ENCODE results near the gene SPG11.
"Not testable (repeated sequence)": the region's sequence is repeated elsewhere in the genome, so short reads cannot be mapped to it uniquely, and the experiment has no call there.

The SPG11 gene

GRCh38 chr15:44560926-44561325, 102.5 kb downstream of the SPG11 start:
- H3K9me3 ChIP-seq (replicated peaks in 1 of 2; ENCODE audit: control insufficient read depth in 2 of 2, insufficient read depth in 1 of 2, low read depth in 1 of 2, low read length in 2 of 2) = peaks cover 13 to 28% of the 10 kb centered on the region in 2 donors
- not testable (repeated sequence) for H4K8ac ChIP-seq (ENCODE audit: low read depth, low read length); H2AK5ac ChIP-seq (ENCODE audit: low read depth, low read length); H3K4me1 ChIP-seq (ENCODE audit: control insufficient read depth in 2 of 2, insufficient read depth in 1 of 2, low read depth in 1 of 2, low read length in 2 of 2); H3K9ac ChIP-seq (ENCODE audit: low read depth, low read length, poor library complexity); H4K91ac ChIP-seq (ENCODE audit: low read depth, low read length, poor library complexity); H3K4ac ChIP-seq (ENCODE audit: low read length); H3K4me3 ChIP-seq (ENCODE audit: low read length in 2 of 2); H3K18ac ChIP-seq (ENCODE audit: low read length); H2BK120ac ChIP-seq (ENCODE audit: low read depth, low read length); H2BK12ac ChIP-seq (ENCODE audit: low read length); H3K27me3 ChIP-seq (ENCODE audit: control insufficient read depth in 3 of 3, insufficient read depth in 3 of 3, low read depth in 1 of 3, low read length in 3 of 3); H3K79me1 ChIP-seq (ENCODE audit: low read depth, low read length); H3K14ac ChIP-seq (ENCODE audit: low read length); H3K23ac ChIP-seq (ENCODE audit: low read depth, low read length, poor library complexity); H2BK15ac ChIP-seq (ENCODE audit: low read length); DNase-seq (ENCODE audit: low spot score); H2BK5ac ChIP-seq (ENCODE audit: low read length); H3K4me2 ChIP-seq (ENCODE audit: insufficient read depth, low read length, poor library complexity, severe bottlenecking); H2AFZ ChIP-seq (ENCODE audit: low read length); H3K27ac ChIP-seq (replicated peaks; ENCODE audit: low read length)
- peaks cover 40 to 96% of the 10 kb centered on the region in 2 donors for H3K36me3 ChIP-seq (replicated peaks in 1 of 2; ENCODE audit: control insufficient read depth in 2 of 2, insufficient read depth in 2 of 2, low read length in 2 of 2)

GRCh38 chr15:44554934-44555723, 108.3 kb downstream of the SPG11 start:
- no peak overlapping the region for H4K91ac ChIP-seq (ENCODE audit: low read depth, low read length, poor library complexity)
- no peak overlapping the region for H2BK12ac ChIP-seq (ENCODE audit: low read length)
- no peak overlapping the region for H3K4ac ChIP-seq (ENCODE audit: low read length)
- DNase-seq (ENCODE audit: low spot score) = no peak
- H3K36me3 ChIP-seq (replicated peaks in 1 of 2; ENCODE audit: control insufficient read depth in 2 of 2, insufficient read depth in 2 of 2, low read length in 2 of 2) = peaks cover 17 to 93% of the 10 kb centered on the region in 2 donors
- no peak overlapping the region for H2AK5ac ChIP-seq (ENCODE audit: low read depth, low read length)
- H3K4me3 ChIP-seq (ENCODE audit: low read length in 2 of 2) = no peak overlapping the region
- no peak overlapping the region for H2BK15ac ChIP-seq (ENCODE audit: low read length)
- no peak overlapping the region for H3K27ac ChIP-seq (replicated peaks; ENCODE audit: low read length)
- no peak overlapping the region for H3K4me2 ChIP-seq (ENCODE audit: insufficient read depth, low read length, poor library complexity, severe bottlenecking)
- H4K8ac ChIP-seq (ENCODE audit: low read depth, low read length) = no peak overlapping the region
- H3K27me3 ChIP-seq (ENCODE audit: control insufficient read depth in 3 of 3, insufficient read depth in 3 of 3, low read depth in 1 of 3, low read length in 3 of 3) = no peaks in the 10 kb centered on the region
- no CpG with 5 or more reads among the region's 4 CpGs for WGBS, 2 donors (ENCODE audit: extremely low coverage in 2 of 2, insufficient read length in 2 of 2, insufficient replicate concordance in 1 of 2)
- H2AFZ ChIP-seq (ENCODE audit: low read length) = no peak overlapping the region
- no peak overlapping the region for H3K18ac ChIP-seq (ENCODE audit: low read length)
- H3K9ac ChIP-seq (ENCODE audit: low read depth, low read length, poor library complexity) = no peak overlapping the region
- H3K79me1 ChIP-seq (ENCODE audit: low read depth, low read length) = no peaks in the 10 kb centered on the region
- no peaks in the 10 kb centered on the region for H3K9me3 ChIP-seq (replicated peaks in 1 of 2; ENCODE audit: control insufficient read depth in 2 of 2, insufficient read depth in 1 of 2, low read depth in 1 of 2, low read length in 2 of 2)
- no peak overlapping the region for H2BK120ac ChIP-seq (ENCODE audit: low read depth, low read length)
- H3K23ac ChIP-seq (ENCODE audit: low read depth, low read length, poor library complexity) = no peak overlapping the region
- no peak overlapping the region for H2BK5ac ChIP-seq (ENCODE audit: low read length)
- H3K4me1 ChIP-seq (ENCODE audit: control insufficient read depth in 2 of 2, insufficient read depth in 1 of 2, low read depth in 1 of 2, low read length in 2 of 2) = no peaks in the 10 kb centered on the region
- H3K14ac ChIP-seq (ENCODE audit: low read length) = no peak overlapping the region

- Histone ChIP-seq H3K4me3 (ENCODE audit: low read length in 2 of 2) (no peak overlapping the region), H3K79me1 (ENCODE audit: low read depth, low read length) (no peaks in the 10 kb centered on the region), H2AFZ (ENCODE audit: low read length) (no peak overlapping the region), H3K4ac (ENCODE audit: low read length) (no peak overlapping the region), H4K8ac (ENCODE audit: low read depth, low read length) (no peak overlapping the region), H4K91ac (ENCODE audit: low read depth, low read length, poor library complexity) (no peak overlapping the region), H3K23ac (ENCODE audit: low read depth, low read length, poor library complexity) (no peak overlapping the region), H3K18ac (ENCODE audit: low read length) (no peak overlapping the region), H3K4me1 (ENCODE audit: control insufficient read depth in 2 of 2, insufficient read depth in 1 of 2, low read depth in 1 of 2, low read length in 2 of 2) (no peaks in the 10 kb centered on the region), H3K4me2 (ENCODE audit: insufficient read depth, low read length, poor library complexity, severe bottlenecking) (no peak overlapping the region), H3K9me3 (replicated peaks in 1 of 2; ENCODE audit: control insufficient read depth in 2 of 2, insufficient read depth in 1 of 2, low read depth in 1 of 2, low read length in 2 of 2) (no peaks in the 10 kb centered on the region), H3K14ac (ENCODE audit: low read length) (no peak overlapping the region), H2BK15ac (ENCODE audit: low read length) (no peak overlapping the region), H3K36me3 (replicated peaks in 1 of 2; ENCODE audit: control insufficient read depth in 2 of 2, insufficient read depth in 2 of 2, low read length in 2 of 2) (peaks cover 6 to 67% of the 10 kb centered on the region in 2 donors), H2BK5ac (ENCODE audit: low read length) (no peak overlapping the region), H3K27me3 (ENCODE audit: control insufficient read depth in 3 of 3, insufficient read depth in 3 of 3, low read depth in 1 of 3, low read length in 3 of 3) (no peaks in the 10 kb centered on the region), H2BK12ac (ENCODE audit: low read length) (no peak overlapping the region), H2AK5ac (ENCODE audit: low read depth, low read length) (no peak overlapping the region), H2BK120ac (ENCODE audit: low read depth, low read length) (no peak overlapping the region), H3K27ac (replicated peaks; ENCODE audit: low read length) (no peak overlapping the region), H3K9ac (ENCODE audit: low read depth, low read length, poor library complexity) (no peak overlapping the region)
- no CpG with 5 or more reads among the region's 4 CpGs for WGBS, 2 donors (ENCODE audit: extremely low coverage in 2 of 2, insufficient read length in 2 of 2, insufficient replicate concordance in 1 of 2)
- DNase-seq (ENCODE audit: low spot score) = no peak
Measured at GRCh38 chr15:44550734-44551133, 112.7 kb downstream of the SPG11 start.

- no CpG with 5 or more reads among the region's 3 CpGs for WGBS, 2 donors (ENCODE audit: extremely low coverage in 2 of 2, insufficient read length in 2 of 2, insufficient replicate concordance in 1 of 2)
- DNase-seq (ENCODE audit: low spot score) = no peak
- H3K4me1 ChIP-seq (ENCODE audit: control insufficient read depth in 2 of 2, insufficient read depth in 1 of 2, low read depth in 1 of 2, low read length in 2 of 2) = no peaks in the 10 kb centered on the region
Measured at GRCh38 chr15:44550256-44550655, 113.2 kb downstream of the SPG11 start.

More at GRCh38 chr15:44550256-44550655, 113.2 kb downstream of the SPG11 start:
- Histone ChIP-seq H3K27ac (replicated peaks; ENCODE audit: low read length) (no peak overlapping the region), H3K18ac (ENCODE audit: low read length) (no peak overlapping the region), H2AFZ (ENCODE audit: low read length) (no peak overlapping the region), H3K14ac (ENCODE audit: low read length) (no peak overlapping the region), H4K91ac (ENCODE audit: low read depth, low read length, poor library complexity) (no peak overlapping the region), H4K8ac (ENCODE audit: low read depth, low read length) (no peak overlapping the region), H3K79me1 (ENCODE audit: low read depth, low read length) (no peaks in the 10 kb centered on the region), H3K27me3 (ENCODE audit: control insufficient read depth in 3 of 3, insufficient read depth in 3 of 3, low read depth in 1 of 3, low read length in 3 of 3) (no peaks in the 10 kb centered on the region), H3K9ac (ENCODE audit: low read depth, low read length, poor library complexity) (no peak overlapping the region), H2AK5ac (ENCODE audit: low read depth, low read length) (no peak overlapping the region), H2BK15ac (ENCODE audit: low read length) (no peak overlapping the region), H2BK5ac (ENCODE audit: low read length) (no peak overlapping the region), H3K4me3 (ENCODE audit: low read length in 2 of 2) (no peak overlapping the region), H3K4ac (ENCODE audit: low read length) (no peak overlapping the region), H3K36me3 (replicated peaks in 1 of 2; ENCODE audit: control insufficient read depth in 2 of 2, insufficient read depth in 2 of 2, low read length in 2 of 2) (peaks cover 6 to 62% of the 10 kb centered on the region in 2 donors), H3K9me3 (replicated peaks in 1 of 2; ENCODE audit: control insufficient read depth in 2 of 2, insufficient read depth in 1 of 2, low read depth in 1 of 2, low read length in 2 of 2) (no peaks in the 10 kb centered on the region), H3K23ac (ENCODE audit: low read depth, low read length, poor library complexity) (no peak overlapping the region), H2BK120ac (ENCODE audit: low read depth, low read length) (no peak overlapping the region), H3K4me2 (ENCODE audit: insufficient read depth, low read length, poor library complexity, severe bottlenecking) (no peak overlapping the region), H2BK12ac (ENCODE audit: low read length) (no peak overlapping the region)
